GM23248 (cell line): ENCODE measurements around the gene BHMT2. TPM values are rescaled to one million over a fixed set of nuclear protein-coding genes. Genes with fewer than 3 reads are reported as not detected.

Experiments used
- DNase-seq: peaks from one replicate; pipeline ENCODE4 v3.0.0-alpha.2; 2015
- H2AFZ ChIP-seq: fragments of 200-600 bp; sonication (generic); 2 replicates; pipeline ENCODE4 v1.6.1; 2016; ENCODE audit warnings: antibody characterized with exemption
- H3F3A ChIP-seq: fragments of 200-600 bp; sonication (generic); 2 replicates; pipeline ENCODE4 v1.6.1; 2016; ENCODE audit warnings: mild to moderate bottlenecking, antibody characterized with exemption, mixed run types; ENCODE audit not compliant: insufficient read depth
- H3K27ac ChIP-seq: fragments of 200-600 bp; sonication (generic); 2 replicates; pipeline ENCODE4 v1.5.1; 2016; ENCODE audit warnings: mild to moderate bottlenecking
- H3K27me3 ChIP-seq: fragments of 200-600 bp; sonication (generic); replicated peaks from 2 replicates; pipeline ENCODE4 v1.6.1; 2016; ENCODE audit warnings: mild to moderate bottlenecking; ENCODE audit not compliant: insufficient read depth
- H3K36me3 ChIP-seq: fragments of 200-600 bp; sonication (generic); 2 replicates; pipeline ENCODE4 v1.6.1; 2016; ENCODE audit warnings: low read depth, mild to moderate bottlenecking
- H3K4me1 ChIP-seq: fragments of 200-600 bp; sonication (generic); 2 replicates; pipeline ENCODE4 v1.6.1; 2016; ENCODE audit warnings: mild to moderate bottlenecking; ENCODE audit not compliant: insufficient read depth
- H3K4me2 ChIP-seq: fragments of 200-600 bp; sonication (generic); one replicate; pipeline ENCODE4 v1.6.1; 2016; ENCODE audit warnings: mild to moderate bottlenecking; ENCODE audit not compliant: unreplicated experiment
- H3K4me3 ChIP-seq: fragments of 200-600 bp; sonication (generic); 2 replicates; pipeline ENCODE4 v1.5.1; 2016; ENCODE audit warnings: mild to moderate bottlenecking
- H3K79me2 ChIP-seq: fragments of 200-600 bp; sonication (generic); 2 replicates; pipeline ENCODE4 v1.6.1; 2016; ENCODE audit warnings: mild to moderate bottlenecking; ENCODE audit not compliant: insufficient read depth
- H3K9ac ChIP-seq: fragments of 200-600 bp; sonication (generic); 2 replicates; pipeline ENCODE4 v1.6.1; 2016; ENCODE audit warnings: mild to moderate bottlenecking
- H3K9me2 ChIP-seq: fragments of 200-600 bp; sonication (generic); 2 replicates; pipeline ENCODE4 v1.6.1; 2016; ENCODE audit warnings: mixed run types, mild to moderate bottlenecking, moderate library complexity; ENCODE audit not compliant: insufficient read depth
- H3K9me3 ChIP-seq: fragments of 200-600 bp; sonication (generic); one replicate; pipeline ENCODE4 v1.6.1; 2017; ENCODE audit warnings: low read depth
- H4K20me1 ChIP-seq: fragments of 200-600 bp; sonication (generic); 2 replicates; pipeline ENCODE4 v1.6.0; 2016; ENCODE audit not compliant: insufficient read depth
- EZH2 ChIP-seq: fragments of 200-600 bp; sonication (generic); IDR thresholded peaks from 2 replicates; pipeline ENCODE4 v1.6.1; 2018; ENCODE audit warnings: antibody characterized with exemption, mild to moderate bottlenecking; ENCODE audit not compliant: insufficient read depth, poor library complexity, severe bottlenecking
- EZH2phosphoT487 ChIP-seq: fragments of 200-600 bp; sonication (generic); IDR thresholded peaks from 2 replicates; pipeline ENCODE4 v1.6.1; 2018; ENCODE audit warnings: antibody characterized with exemption, moderate library complexity, mild to moderate bottlenecking, low read depth; ENCODE audit not compliant: insufficient read depth
- WGBS, 2 experiments: methylation state at CpG; one replicate each; pipeline ENCODE4 v1.1.6; 2015 to 2017; ENCODE audit warnings: low lambda C conversion rate in 2 of 2, low coverage in 1 of 2; ENCODE audit errors: missing lambda C conversion rate in 2 of 2; 5-methylcytosine and 5-hydroxymethylcytosine counted together
- in situ Hi-C: fragments of 300-500 bp; cut with MboI; formaldehyde crosslinking; loops from 2 replicates; pipeline ENCODE4 v1.15.0; 2020
- polyA plus RNA-seq: library from polyadenylated mRNA; unstranded; fragments of >200 nt; fragmentation: Nextera tagmentation; extraction: Ambion mirVana; gene quantifications from 2 replicates; pipeline ENCODE4 v1.2.1, GENCODE V29; 2016
- total RNA-seq: library from RNA; depleted of rRNA; stranded (reverse); fragments of >200 nt; shearing (Covaris generic); gene quantifications from 2 replicates; pipeline ENCODE4 v1.2.3, GENCODE V29; 2014

Gene BHMT2
- total and polyA plus RNA-seq, 2 experiments from 2014 or later, result 4.4 to 6.2 TPM

GRCh38 chr5:79070350-79070667 lies 742 bp downstream of the BHMT2 start:
- peak; percentile 59 for DNase-seq
- WGBS, 2 experiments, result 8 to 9% methylated on average over 9 of the region's 9 CpGs
- H3K79me2 ChIP-seq, result no peaks in the 10 kb centered on the region
- H3K9me3 ChIP-seq, result no peaks in the 10 kb centered on the region
- no peaks in the 10 kb centered on the region for H3K4me1 ChIP-seq
- H4K20me1 ChIP-seq, result no peaks in the 10 kb centered on the region
- in situ Hi-C loops, result no loop called here
- H3K4me2 ChIP-seq, result peak overlapping the region; percentile 49
- no peaks in the 10 kb centered on the region for H3K9me2 ChIP-seq
- H3K4me3 ChIP-seq, result peak overlapping the region; percentile 63
- no peaks in the 10 kb centered on the region for H3K27me3 ChIP-seq
- H3K36me3 ChIP-seq, result no peaks in the 10 kb centered on the region
- TF ChIP-seq EZH2phosphoT487, result no peak
- no peak for TF ChIP-seq EZH2
- peaks cover 12% of the 10 kb centered on the region; the same call in 1 of the 2 replicates for H3F3A ChIP-seq
- H2AFZ ChIP-seq, result peak overlapping the region; percentile 92
- H3K9ac ChIP-seq, result peak overlapping the region; percentile 68
- peak overlapping the region; percentile 29 for H3K27ac ChIP-seq

- H3K27ac ChIP-seq, result no peak overlapping the region
- in situ Hi-C loops, result no loop called here
- no peak overlapping the region for H2AFZ ChIP-seq
- no peaks in the 10 kb centered on the region for H3K36me3 ChIP-seq
- TF ChIP-seq EZH2 (no peak), EZH2phosphoT487 (no peak)
- H4K20me1 ChIP-seq, result no peaks in the 10 kb centered on the region
- H3K4me2 ChIP-seq, result no peak overlapping the region
- no peaks in the 10 kb centered on the region for H3K9me2 ChIP-seq
- H3F3A ChIP-seq, result peaks cover 12% of the 10 kb centered on the region; the same call in 1 of the 2 replicates
- no peaks in the 10 kb centered on the region for H3K9me3 ChIP-seq
- H3K79me2 ChIP-seq, result no peaks in the 10 kb centered on the region
- DNase-seq, result peak; percentile 72
- H3K4me3 ChIP-seq, result no peak overlapping the region
- 51 to 57% methylated on average over 6 of the region's 6 CpGs for WGBS, 2 experiments
- no peak overlapping the region for H3K9ac ChIP-seq
- H3K4me1 ChIP-seq, result 0 out of 2 replicates have a peak, but pooled peaks cover 3% of the 10 kb centered on the region
- H3K27me3 ChIP-seq, result no peaks in the 10 kb centered on the region
These were observed 5.1 kb downstream of the BHMT2 start for GRCh38 chr5:79074641-79075040.

DNA sequence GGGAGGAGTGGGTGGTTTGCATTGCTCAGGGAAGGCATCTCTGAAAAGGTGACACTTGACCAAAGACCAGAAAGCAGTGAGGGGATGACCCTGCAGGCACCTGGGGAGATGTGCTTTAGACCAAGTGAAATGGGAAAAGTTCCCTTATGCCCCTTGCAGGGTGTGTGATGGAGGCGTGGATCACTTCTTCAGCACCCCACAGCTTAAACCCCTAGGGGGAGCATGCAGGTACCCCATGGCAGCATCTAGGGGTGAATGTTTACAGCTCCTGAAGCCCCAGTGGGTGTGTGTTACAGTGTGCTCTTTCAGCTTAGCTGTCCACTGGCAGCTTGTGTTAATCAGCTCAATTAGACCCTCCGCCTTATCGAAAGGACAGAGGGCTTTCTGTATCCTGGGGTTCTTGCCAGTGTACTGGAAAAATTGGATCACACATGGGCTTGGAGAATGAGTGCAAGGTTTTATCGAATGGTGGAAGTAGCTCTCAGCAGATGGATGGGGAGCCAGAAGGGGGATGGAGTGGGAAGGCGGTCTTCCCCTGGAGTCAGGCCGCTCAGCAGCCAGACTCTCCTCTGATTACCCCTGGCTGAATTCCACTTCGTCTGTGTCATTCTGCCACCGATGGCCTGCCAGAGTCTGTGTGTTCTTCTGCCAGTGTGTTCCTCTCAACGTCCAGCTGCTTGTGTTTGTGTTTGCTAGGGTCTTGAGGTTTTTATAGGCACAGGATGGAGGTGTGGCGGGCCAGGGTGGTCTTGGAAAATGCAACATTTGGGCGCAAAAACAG lies 6.3 kb downstream of the BHMT2 start:
- H3K9ac ChIP-seq, result no peak overlapping the region
- no peak overlapping the region for H3K4me3 ChIP-seq
- no peak overlapping the region for H2AFZ ChIP-seq
- no peaks in the 10 kb centered on the region for H3K9me2 ChIP-seq
- in situ Hi-C loops, result no loop called here
- no peaks in the 10 kb centered on the region for H3K79me2 ChIP-seq
- TF ChIP-seq EZH2phosphoT487, result no peak
- no peak for TF ChIP-seq EZH2
- H3K4me1 ChIP-seq, result 0 out of 2 replicates have a peak, but pooled peaks cover 3% of the 10 kb centered on the region
- peak; percentile 43 for DNase-seq
- H3K4me2 ChIP-seq, result no peak overlapping the region
- H3K27ac ChIP-seq, result no peak overlapping the region
- no peaks in the 10 kb centered on the region for H3K9me3 ChIP-seq
- no peaks in the 10 kb centered on the region for H3K36me3 ChIP-seq
- peaks cover 3% of the 10 kb centered on the region; the same call in 1 of the 2 replicates for H3F3A ChIP-seq
- no peaks in the 10 kb centered on the region for H4K20me1 ChIP-seq
- H3K27me3 ChIP-seq, result no peaks in the 10 kb centered on the region
- WGBS, 2 experiments, result 59 to 64% methylated on average over 11 of the region's 11 CpGs

GRCh38 chr5:79076819-79077218 lies 7.3 kb downstream of the BHMT2 start:
- H3K4me3 ChIP-seq, result no peak overlapping the region
- no peak overlapping the region for H3K9ac ChIP-seq
- no peaks in the 10 kb centered on the region for H3K79me2 ChIP-seq
- H3F3A ChIP-seq, result no peaks in the 10 kb centered on the region
- 62 to 71% methylated on average over 4 of the region's 4 CpGs for WGBS, 2 experiments
- no peaks in the 10 kb centered on the region for H3K27me3 ChIP-seq
- TF ChIP-seq EZH2 (no peak), EZH2phosphoT487 (no peak)
- in situ Hi-C loops, result no loop called here
- H3K9me3 ChIP-seq, result no peaks in the 10 kb centered on the region
- H3K4me1 ChIP-seq, result 0 out of 2 replicates have a peak, but pooled peaks cover 3% of the 10 kb centered on the region
- no peaks in the 10 kb centered on the region for H3K9me2 ChIP-seq
- H2AFZ ChIP-seq, result 0 out of 2 replicates have a peak overlapping the region, but pooled peaks have one; percentile 14
- no peaks in the 10 kb centered on the region for H4K20me1 ChIP-seq
- H3K4me2 ChIP-seq, result no peak overlapping the region
- H3K27ac ChIP-seq, result no peak overlapping the region
- no peaks in the 10 kb centered on the region for H3K36me3 ChIP-seq
- no peak for DNase-seq
